Prostate gland (tissue), 2 donors: Measurements from ENCODE around the gene SLC24A3. TPM values are rescaled to one million over a fixed set of nuclear protein-coding genes. Genes with fewer than 3 reads are reported as not detected.

Source experiments
- DNase-seq: peaks from one replicate; pipeline ENCODE4 v3.0.0-alpha.2; 2019; ENCODE audit warnings: low spot score
- H3K27ac ChIP-seq, 2 donors: fragments of 200-600 bp; sonication (generic); 2 replicates each; pipeline ENCODE4 v1.5.1; 2017 to 2019
- H3K27me3 ChIP-seq: fragments of 200-600 bp; sonication (generic); replicated peaks from 2 replicates; pipeline ENCODE4 v1.5.1; 2019; ENCODE audit not compliant: insufficient read depth
- H3K36me3 ChIP-seq, 2 donors: fragments of 200-600 bp; sonication (generic); 1 replicate in 1 of 2; 2 replicates in 1 of 2; pipeline versions ENCODE4 v1.5.1 to v1.8.1; 2017 to 2019
- H3K4me1 ChIP-seq: fragments of 200-600 bp; sonication (generic); replicated peaks from 2 replicates; pipeline ENCODE4 v1.5.1; 2019
- H3K4me3 ChIP-seq, 2 donors: fragments of 200-600 bp; sonication (generic); 2 replicates each; pipeline ENCODE4 v1.5.1; 2017 to 2019
- H3K9me3 ChIP-seq: fragments of 200-600 bp; sonication (generic); 2 replicates; pipeline ENCODE4 v1.5.1; 2017
- CTCF ChIP-seq, 4 experiments: fragments of 200-600 bp in 2 of 4; fragments of 450-650 bp in 2 of 4; sonication (generic) in 2 of 4; IDR thresholded peaks; 1 replicate in 3 of 4; 2 replicates in 1 of 4; pipeline ENCODE4 v1.5.1; 2016 to 2019; ENCODE audit warnings: antibody characterized with exemption in 4 of 4, mild to moderate bottlenecking in 2 of 4, moderate library complexity in 2 of 4
- POLR2A ChIP-seq: fragments of 450-650 bp; IDR thresholded peaks from one replicate; pipeline ENCODE4 v1.6.1; 2016; ENCODE audit warnings: antibody characterized with exemption, mild to moderate bottlenecking
- POLR2AphosphoS5 ChIP-seq: sonication (generic); formaldehyde crosslinking; IDR thresholded peaks from one replicate; pipeline ENCODE4 v1.6.1; 2017; ENCODE audit warnings: antibody characterized with exemption
- WGBS: methylation state at CpG from one replicate; pipeline ENCODE4 v1.1.5; 2018; 5-methylcytosine and 5-hydroxymethylcytosine counted together
- intact Hi-C: fragments of 100-400 bp; cut with DNase I; formaldehyde crosslinking; loops from one replicate; pipeline ENCODE4 v1.14.2; 2022
- total RNA-seq, 2 donors: library from RNA; depleted of rRNA; stranded (reverse); fragments of >200 nt; gene quantifications; one replicate each; pipeline ENCODE4 v1.1.0, GENCODE V29; 2016

Gene SLC24A3
- total RNA-seq, 2 donors from 2014 or later: 4.6 to 8.0 TPM

GRCh38 chr20:19522071-19522801 lies 309.8 kb downstream of the SLC24A3 start:
- intact Hi-C loops: no loop called here
- no peak for DNase-seq
- 67% methylated on average over 9 of the region's 9 CpGs for WGBS

GRCh38 chr20:19522836-19523590 lies 310.6 kb downstream of the SLC24A3 start:
- WGBS: 70% methylated on average over 4 of the region's 4 CpGs
- Histone ChIP-seq H3K27me3 (no peaks in the 10 kb centered on the region), H3K36me3 (no peaks in the 10 kb centered on the region), H3K9me3 (no peaks in the 10 kb centered on the region), H3K4me1 (no peaks in the 10 kb centered on the region), H3K4me3 (no peak overlapping the region), H3K27ac (no peak overlapping the region)
- intact Hi-C loops: no loop called here
- no peak for DNase-seq
- no peak for TF ChIP-seq POLR2AphosphoS5
- TF ChIP-seq POLR2A: no peak
- TF ChIP-seq CTCF (IDR thresholded peaks at IDR 0.05): no peak

More at GRCh38 chr20:19522071-19522801, 309.8 kb downstream of the SLC24A3 start:
- Histone ChIP-seq H3K4me3 (no peak overlapping the region), H3K27me3 (no peaks in the 10 kb centered on the region), H3K4me1 (no peaks in the 10 kb centered on the region), H3K36me3 (no peaks in the 10 kb centered on the region), H3K27ac (no peak overlapping the region), H3K9me3 (no peaks in the 10 kb centered on the region)
- TF ChIP-seq POLR2AphosphoS5 (no peak), CTCF (IDR thresholded peaks at IDR 0.05) (no peak), POLR2A (no peak)

GRCh38 chr20:19524691-19525090 lies 312.2 kb downstream of the SLC24A3 start:
- H3K4me3 ChIP-seq: no peak overlapping the region
- H3K27me3 ChIP-seq: no peaks in the 10 kb centered on the region
- no peaks in the 10 kb centered on the region for H3K9me3 ChIP-seq
- DNase-seq: no peak
- TF ChIP-seq CTCF (IDR thresholded peaks at IDR 0.05) (no peak), POLR2AphosphoS5 (peak; percentile 20)
- WGBS: 62% methylated on average over 1 of the region's 1 CpG
- H3K27ac ChIP-seq: no peak overlapping the region
- H3K36me3 ChIP-seq: no peaks in the 10 kb centered on the region
- H3K4me1 ChIP-seq: no peaks in the 10 kb centered on the region
- intact Hi-C loops: no loop called here

GRCh38 chr20:19527509-19527908 lies 315.1 kb downstream of the SLC24A3 start:
- intact Hi-C loops: no loop called here
- DNase-seq: no peak
- Histone ChIP-seq H3K9me3 (no peaks in the 10 kb centered on the region), H3K36me3 (no peaks in the 10 kb centered on the region), H3K27ac (no peak overlapping the region), H3K4me3 (no peak overlapping the region), H3K27me3 (no peaks in the 10 kb centered on the region), H3K4me1 (no peaks in the 10 kb centered on the region)
- TF ChIP-seq POLR2AphosphoS5 (no peak), CTCF (IDR thresholded peaks at IDR 0.05) (no peak), POLR2A (no peak)
- 67% methylated on average over 2 of the region's 2 CpGs for WGBS
